Peyer's patch (tissue), 4 donors: ENCODE results near the gene FAT1.

Experiments used
- POLR2A ChIP-seq, 2 donors: fragments of 450-650 bp; IDR thresholded peaks; one replicate each; pipeline ENCODE4 v1.5.1; 2017; ENCODE audit warnings: antibody characterized with exemption in 2 of 2, mild to moderate bottlenecking in 2 of 2, moderate library complexity in 2 of 2
- TF ChIP-seq, protein P1 (sequence below), 6 experiments: fragments of 450-650 bp in 4 of 6; fragments of 200-600 bp in 2 of 6; sonication (generic) in 1 of 6; IDR thresholded peaks; one replicate each; pipeline ENCODE4 v1.5.1; 2017 to 2019; ENCODE audit warnings: antibody characterized with exemption in 6 of 6, mild to moderate bottlenecking in 3 of 6, moderate library complexity in 1 of 6

DNA sequence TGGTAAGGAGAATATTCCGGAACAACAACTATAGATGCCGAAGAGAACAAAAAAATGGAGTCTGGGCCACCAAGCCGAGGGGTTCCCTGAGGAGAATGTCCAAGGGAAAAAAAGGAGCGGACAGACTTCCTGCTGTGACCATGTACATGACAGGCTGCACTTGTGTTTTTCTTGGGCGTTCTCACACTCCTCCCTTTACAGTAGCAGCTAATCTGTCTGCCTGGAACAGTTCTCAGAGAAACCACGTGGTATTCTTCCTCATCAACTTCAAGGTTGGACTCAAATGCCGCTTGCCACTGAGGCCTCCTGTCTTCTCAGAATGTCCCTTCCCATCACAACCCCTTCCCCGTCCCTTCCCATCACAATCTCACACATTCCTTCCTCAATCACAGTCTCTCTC is 137.5 kb downstream of the FAT1 start:
- TF ChIP-seq, protein P1, sequence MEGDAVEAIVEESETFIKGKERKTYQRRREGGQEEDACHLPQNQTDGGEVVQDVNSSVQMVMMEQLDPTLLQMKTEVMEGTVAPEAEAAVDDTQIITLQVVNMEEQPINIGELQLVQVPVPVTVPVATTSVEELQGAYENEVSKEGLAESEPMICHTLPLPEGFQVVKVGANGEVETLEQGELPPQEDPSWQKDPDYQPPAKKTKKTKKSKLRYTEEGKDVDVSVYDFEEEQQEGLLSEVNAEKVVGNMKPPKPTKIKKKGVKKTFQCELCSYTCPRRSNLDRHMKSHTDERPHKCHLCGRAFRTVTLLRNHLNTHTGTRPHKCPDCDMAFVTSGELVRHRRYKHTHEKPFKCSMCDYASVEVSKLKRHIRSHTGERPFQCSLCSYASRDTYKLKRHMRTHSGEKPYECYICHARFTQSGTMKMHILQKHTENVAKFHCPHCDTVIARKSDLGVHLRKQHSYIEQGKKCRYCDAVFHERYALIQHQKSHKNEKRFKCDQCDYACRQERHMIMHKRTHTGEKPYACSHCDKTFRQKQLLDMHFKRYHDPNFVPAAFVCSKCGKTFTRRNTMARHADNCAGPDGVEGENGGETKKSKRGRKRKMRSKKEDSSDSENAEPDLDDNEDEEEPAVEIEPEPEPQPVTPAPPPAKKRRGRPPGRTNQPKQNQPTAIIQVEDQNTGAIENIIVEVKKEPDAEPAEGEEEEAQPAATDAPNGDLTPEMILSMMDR (IDR thresholded peaks at IDR 0.05): no peak
- no peak for TF ChIP-seq POLR2A (IDR thresholded peaks at IDR 0.05)
